ENCODE measurements around the gene NAALADL2.

- TF ChIP-seq REST (IDR thresholded peaks at IDR 0.05; ENCODE audit: borderline replicate concordance) (no peak), POLR2AphosphoS5 (IDR thresholded peaks at IDR 0.05) (no peak), MXI1 (conservative IDR thresholded peaks at IDR 0.05; ENCODE audit: poor library complexity, severe bottlenecking) (no peak), CTCF (IDR thresholded peaks at IDR 0.05; ENCODE audit: poor library complexity, severe bottlenecking) (no peak)
These were observed 214.2 kb downstream of the NAALADL2 start for GRCh38 chr3:175073219-175073905.
